Retina (tissue), 1 donor: ENCODE results near the gene TSPAN11.
"Not testable (repeated sequence)": the region's sequence is repeated elsewhere in the genome, so short reads cannot be mapped to it uniquely, and the experiment has no call there.

Source experiments
- DNase-seq: peaks from one replicate; pipeline ENCODE4 v3.0.0-alpha.2; 2016

TSPAN11 gene

GRCh38 chr12:31004666-31005065 is 78.1 kb downstream of the TSPAN11 start:
- no peak for DNase-seq

- no peak for DNase-seq
Observed at GRCh38 chr12:31005256-31005943, 78.9 kb downstream of the TSPAN11 start.

GRCh38 chr12:31005944-31006361 is 79.4 kb downstream of the TSPAN11 start:
- no peak for DNase-seq

GRCh38 chr12:31006416-31007152 is 80.0 kb downstream of the TSPAN11 start:
- no peak for DNase-seq

- no peak for DNase-seq
Observed at GRCh38 chr12:31007153-31007495, 80.6 kb downstream of the TSPAN11 start.

- no peak for DNase-seq
Observed at GRCh38 chr12:31007636-31008175, 81.2 kb downstream of the TSPAN11 start.

GRCh38 chr12:31008241-31008761 is 81.8 kb downstream of the TSPAN11 start:
- DNase-seq = peak; percentile 48

- peak; percentile 33 for DNase-seq
Observed at GRCh38 chr12:31008961-31009840, 82.7 kb downstream of the TSPAN11 start.

GRCh38 chr12:31009976-31010375 is 83.4 kb downstream of the TSPAN11 start:
- no peak for DNase-seq

- no peak for DNase-seq
Observed at GRCh38 chr12:31011336-31011735, 84.8 kb downstream of the TSPAN11 start.

GRCh38 chr12:31011746-31012566 is 85.4 kb downstream of the TSPAN11 start:
- DNase-seq = no peak

GRCh38 chr12:31012567-31012891 is 86.0 kb downstream of the TSPAN11 start:
- not testable (repeated sequence) for DNase-seq

GRCh38 chr12:31015215-31015614 is 88.7 kb downstream of the TSPAN11 start:
- DNase-seq = no peak

- no peak for DNase-seq
Observed at GRCh38 chr12:31016057-31016456, 89.5 kb downstream of the TSPAN11 start.

GRCh38 chr12:31017535-31017934 is 91.0 kb downstream of the TSPAN11 start:
- no peak for DNase-seq

GRCh38 chr12:31018106-31018789 is 91.7 kb downstream of the TSPAN11 start:
- DNase-seq = no peak

GRCh38 chr12:31018790-31019505 is 92.4 kb downstream of the TSPAN11 start:
- DNase-seq = no peak

- DNase-seq = no peak
Observed at GRCh38 chr12:31019561-31019960, 93.0 kb downstream of the TSPAN11 start.

GRCh38 chr12:31019976-31020375 is 93.4 kb downstream of the TSPAN11 start:
- no peak for DNase-seq

- no peak for DNase-seq
Observed at GRCh38 chr12:31020385-31021166, 94.0 kb downstream of the TSPAN11 start.
